Muscle of leg (tissue), 11 donors: Measurements from ENCODE around the gene PDZK1. TPM values are rescaled to one million over a fixed set of nuclear protein-coding genes. Genes with fewer than 3 reads are reported as not detected.

Experiments
- DNase-seq: peaks from one replicate; pipeline ENCODE4 v3.0.0; 2013
- H3K27ac ChIP-seq: one replicate; pipeline ENCODE4 v1.5.1; 2013; ENCODE audit warnings: mild to moderate bottlenecking, low read length, control low read depth
- H3K27me3 ChIP-seq: one replicate; pipeline ENCODE4 v1.6.1; 2013; ENCODE audit warnings: low read length; ENCODE audit not compliant: control insufficient read depth, insufficient read depth
- H3K36me3 ChIP-seq: one replicate; pipeline ENCODE4 v1.6.1; 2013; ENCODE audit warnings: low read length; ENCODE audit not compliant: control insufficient read depth, insufficient read depth
- H3K4me1 ChIP-seq: one replicate; pipeline ENCODE4 v1.6.1; 2013; ENCODE audit warnings: low read length; ENCODE audit not compliant: control insufficient read depth, insufficient read depth
- H3K4me3 ChIP-seq: one replicate; pipeline ENCODE4 v1.5.1; 2013; ENCODE audit warnings: low read length, control low read depth
- H3K9me3 ChIP-seq: replicated peaks from 2 replicates; pipeline ENCODE4 v1.6.1; 2013; ENCODE audit warnings: low read depth, low read length; ENCODE audit not compliant: control insufficient read depth
- WGBS: methylation state at CpG from one replicate; pipeline ENCODE4 v1.1.5; 2013; ENCODE audit warnings: missing lambda C conversion rate; ENCODE audit not compliant: insufficient coverage; 5-methylcytosine and 5-hydroxymethylcytosine counted together
- polyA plus RNA-seq, 8 donors: library from polyadenylated mRNA; unstranded; fragments of 120-200 nt; gene quantifications; one replicate each; pipeline versions ENCODE4 v1.2.1 to v1.2.3, GENCODE V29; 2013; ENCODE audit warnings: inconsistent platforms in 1 of 8, low replicate concordance in 1 of 8; ENCODE audit not compliant: insufficient read length in 8 of 8, insufficient read depth in 1 of 8
- total RNA-seq: library from RNA; stranded (reverse); fragments of 120-200 nt; gene quantifications from one replicate; pipeline ENCODE4 v1.2.4, GENCODE V29; 2013

PDZK1 gene
- total and polyA plus RNA-seq, 9 donors, result 0.40 to 3.2 (median 0.80) TPM

GRCh38 chr1:145711213-145711651 lies 4.1 kb upstream of the PDZK1 start:
- WGBS, result 20% methylated on average over 2 of the region's 3 CpGs
- H3K4me1 ChIP-seq, result no peaks in the 10 kb centered on the region
- DNase-seq, result no peak
- no peaks in the 10 kb centered on the region for H3K36me3 ChIP-seq
- H3K27me3 ChIP-seq, result peaks cover 3% of the 10 kb centered on the region
- no peak overlapping the region for H3K4me3 ChIP-seq
- no peaks in the 10 kb centered on the region for H3K9me3 ChIP-seq
- no peak overlapping the region for H3K27ac ChIP-seq

GRCh38 chr1:145710291-145711027 lies 3.3 kb upstream of the PDZK1 start:
- WGBS, result no CpG with 5 or more reads among the region's 4 CpGs
- Histone ChIP-seq H3K36me3 (no peaks in the 10 kb centered on the region), H3K4me3 (no peak overlapping the region), H3K27ac (no peak overlapping the region), H3K9me3 (no peaks in the 10 kb centered on the region), H3K27me3 (peaks cover 3% of the 10 kb centered on the region), H3K4me1 (no peaks in the 10 kb centered on the region)
- no peak for DNase-seq

GRCh38 chr1:145708063-145708462 lies 895 bp upstream of the PDZK1 start:
- Histone ChIP-seq H3K36me3 (no peaks in the 10 kb centered on the region), H3K27ac (no peak overlapping the region), H3K4me3 (no peak overlapping the region), H3K9me3 (no peaks in the 10 kb centered on the region), H3K27me3 (peaks cover 4% of the 10 kb centered on the region), H3K4me1 (no peaks in the 10 kb centered on the region)
- WGBS, result 56% methylated on average over 7 of the region's 7 CpGs
- DNase-seq, result no peak

- H3K4me3 ChIP-seq, result no peak overlapping the region
- no peak overlapping the region for H3K27ac ChIP-seq
- WGBS, result no CpG with 5 or more reads among the region's 2 CpGs
Observed at GRCh38 chr1:145706086-145706664, 993 bp downstream of the PDZK1 start.

GRCh38 chr1:145705622-145706021 lies 1.5 kb downstream of the PDZK1 start:
- WGBS, result no CpG with 5 or more reads among the region's 7 CpGs
- Histone ChIP-seq H3K4me1 (no peaks in the 10 kb centered on the region), H3K4me3 (no peak overlapping the region), H3K36me3 (no peaks in the 10 kb centered on the region), H3K27me3 (peaks cover 4% of the 10 kb centered on the region), H3K27ac (no peak overlapping the region), H3K9me3 (no peaks in the 10 kb centered on the region)
- DNase-seq, result no peak

More at GRCh38 chr1:145706086-145706664, 993 bp downstream of the PDZK1 start:
- Histone ChIP-seq H3K9me3 (no peaks in the 10 kb centered on the region), H3K36me3 (no peaks in the 10 kb centered on the region), H3K27me3 (peaks cover 4% of the 10 kb centered on the region), H3K4me1 (no peaks in the 10 kb centered on the region)
- DNase-seq, result no peak

GRCh38 chr1:145702826-145703225 lies 4.3 kb downstream of the PDZK1 start:
- Histone ChIP-seq H3K27me3 (peaks cover 2% of the 10 kb centered on the region), H3K9me3 (no peaks in the 10 kb centered on the region), H3K27ac (no peak overlapping the region), H3K4me3 (no peak overlapping the region), H3K4me1 (no peaks in the 10 kb centered on the region), H3K36me3 (no peaks in the 10 kb centered on the region)
- DNase-seq, result no peak
- 79% methylated on average over 6 of the region's 7 CpGs for WGBS

GRCh38 chr1:145702052-145702451 lies 5.1 kb downstream of the PDZK1 start:
- H3K36me3 ChIP-seq, result no peaks in the 10 kb centered on the region
- peaks cover under 1% of the 10 kb centered on the region for H3K4me1 ChIP-seq
- DNase-seq, result no peak
- 86% methylated on average over 2 of the region's 2 CpGs for WGBS
- H3K27ac ChIP-seq, result no peak overlapping the region
- peaks cover 2% of the 10 kb centered on the region for H3K27me3 ChIP-seq
- H3K4me3 ChIP-seq, result no peak overlapping the region
- H3K9me3 ChIP-seq, result no peaks in the 10 kb centered on the region

- peaks cover 2% of the 10 kb centered on the region for H3K27me3 ChIP-seq
- no peak overlapping the region for H3K27ac ChIP-seq
- H3K36me3 ChIP-seq, result no peaks in the 10 kb centered on the region
- no peaks in the 10 kb centered on the region for H3K9me3 ChIP-seq
- peaks cover 7% of the 10 kb centered on the region for H3K4me1 ChIP-seq
- no CpG with 5 or more reads among the region's 2 CpGs for WGBS
- DNase-seq, result no peak
- no peak overlapping the region for H3K4me3 ChIP-seq
Observed at GRCh38 chr1:145701306-145701862, 5.8 kb downstream of the PDZK1 start.

- Histone ChIP-seq H3K4me3 (no peak overlapping the region), H3K9me3 (no peaks in the 10 kb centered on the region), H3K27me3 (no peaks in the 10 kb centered on the region), H3K27ac (no peak overlapping the region), H3K4me1 (peaks cover 19% of the 10 kb centered on the region), H3K36me3 (no peaks in the 10 kb centered on the region)
- no peak for DNase-seq
- 83% methylated on average over 2 of the region's 3 CpGs for WGBS
Observed at GRCh38 chr1:145696630-145696960, 10.6 kb downstream of the PDZK1 start.

- peak; percentile 69 for DNase-seq
- WGBS, result 65% methylated on average over 3 of the region's 5 CpGs
- Histone ChIP-seq H3K27me3 (no peaks in the 10 kb centered on the region), H3K36me3 (no peaks in the 10 kb centered on the region), H3K9me3 (no peaks in the 10 kb centered on the region), H3K4me3 (no peak overlapping the region), H3K4me1 (peaks cover 19% of the 10 kb centered on the region), H3K27ac (no peak overlapping the region)
Observed at GRCh38 chr1:145695821-145696629, 11.1 kb downstream of the PDZK1 start.
